ENCODE results near the gene CFAP210.

Gene CFAP210

GRCh38 chr2:169694113-169694893 lies at the start of gene CFAP210, which contains the start of gene PHOSPHO2:
Gene CFAP210, minus strand, starts transcription at chr2:169694405. Its CDS starts 78 bp downstream, at chr2:169694327.
Gene PHOSPHO2, plus strand, starts transcription at chr2:169694469. Its CDS starts 6,503 bp downstream, at chr2:169700972.
- peak; percentile 99 for DNase-seq

DNA sequence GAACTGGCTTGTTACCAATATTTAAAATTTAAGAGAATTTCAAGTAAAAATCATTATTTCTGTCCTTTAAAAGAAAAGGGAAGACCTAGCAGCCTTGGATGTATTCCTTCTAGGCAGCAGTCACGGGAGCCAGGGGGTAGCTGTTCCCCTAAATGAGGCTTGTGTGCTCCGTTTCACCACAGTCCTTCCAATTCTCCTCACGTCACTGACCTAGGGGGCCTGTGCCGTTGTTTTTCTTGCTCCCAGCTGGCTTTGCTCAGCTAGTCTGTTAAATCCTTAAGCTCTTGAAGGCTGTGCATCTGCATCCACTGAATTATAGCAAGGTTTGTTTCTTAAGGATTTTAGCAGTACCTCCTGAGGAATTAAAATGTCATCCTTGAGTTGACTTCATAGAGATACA lies 49.3 kb upstream of the CFAP210 start:
- DNase-seq, result no peak

DNA sequence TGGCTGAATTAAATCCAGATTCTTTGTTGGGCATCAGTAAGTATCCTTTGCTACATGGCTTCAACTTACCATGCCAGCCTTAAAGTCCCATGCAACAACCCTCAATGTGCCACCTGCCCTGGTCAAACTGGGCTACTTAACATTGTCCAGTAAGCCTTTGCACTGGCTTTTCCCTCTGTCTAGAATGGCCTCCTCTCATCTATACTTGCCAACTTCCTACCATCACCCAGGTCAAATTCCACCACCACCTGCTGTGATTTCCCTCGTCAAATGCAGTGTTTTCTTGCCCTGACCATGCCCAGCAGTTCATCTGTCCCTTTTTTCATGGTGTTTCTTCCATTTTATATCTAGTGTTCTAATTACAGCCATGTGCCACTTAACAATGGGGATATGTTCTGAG lies 45.1 kb upstream of the CFAP210 start:
- DNase-seq, result no peak

- DNase-seq, result no peak
Observed at GRCh38 chr2:169738566-169739229, 44.5 kb upstream of the CFAP210 start.

DNA sequence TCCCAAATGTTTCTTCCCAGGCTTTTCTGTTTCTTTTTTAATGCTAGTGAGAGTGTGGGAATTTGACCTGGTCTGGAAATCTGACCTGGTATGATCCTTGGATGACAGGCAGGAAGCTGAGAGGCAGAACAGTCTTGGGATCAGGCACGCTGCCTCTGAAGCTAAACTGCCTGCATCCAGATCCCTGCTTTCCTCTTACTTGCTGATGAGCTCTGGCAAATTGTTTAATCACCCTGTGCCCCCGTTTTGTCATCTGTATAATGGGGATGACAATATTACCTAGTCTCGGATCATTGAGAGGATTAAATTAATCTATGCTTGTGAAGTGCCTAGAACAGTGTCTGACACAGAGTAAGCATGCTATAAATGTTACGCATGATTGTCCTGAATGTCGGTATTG lies 42.7 kb upstream of the CFAP210 start:
- no peak for DNase-seq

DNA sequence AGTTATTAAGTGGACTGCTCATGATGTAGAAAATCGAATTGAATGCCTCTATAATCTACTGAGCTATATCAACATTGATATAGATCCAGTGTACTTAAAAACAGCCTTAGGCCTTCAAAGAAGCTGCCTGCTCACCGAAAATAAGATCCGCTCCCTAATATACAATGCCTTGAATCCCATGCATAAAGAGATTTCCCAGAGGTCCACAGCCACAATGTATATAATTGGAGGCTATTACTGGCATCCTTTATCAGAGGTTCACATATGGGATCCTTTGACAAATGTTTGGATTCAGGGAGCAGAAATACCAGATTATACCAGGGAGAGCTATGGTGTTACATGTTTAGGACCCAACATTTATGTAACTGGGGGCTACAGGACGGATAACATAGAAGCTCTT lies 41.4 kb upstream of the CFAP210 start:
- DNase-seq, result no peak

DNA sequence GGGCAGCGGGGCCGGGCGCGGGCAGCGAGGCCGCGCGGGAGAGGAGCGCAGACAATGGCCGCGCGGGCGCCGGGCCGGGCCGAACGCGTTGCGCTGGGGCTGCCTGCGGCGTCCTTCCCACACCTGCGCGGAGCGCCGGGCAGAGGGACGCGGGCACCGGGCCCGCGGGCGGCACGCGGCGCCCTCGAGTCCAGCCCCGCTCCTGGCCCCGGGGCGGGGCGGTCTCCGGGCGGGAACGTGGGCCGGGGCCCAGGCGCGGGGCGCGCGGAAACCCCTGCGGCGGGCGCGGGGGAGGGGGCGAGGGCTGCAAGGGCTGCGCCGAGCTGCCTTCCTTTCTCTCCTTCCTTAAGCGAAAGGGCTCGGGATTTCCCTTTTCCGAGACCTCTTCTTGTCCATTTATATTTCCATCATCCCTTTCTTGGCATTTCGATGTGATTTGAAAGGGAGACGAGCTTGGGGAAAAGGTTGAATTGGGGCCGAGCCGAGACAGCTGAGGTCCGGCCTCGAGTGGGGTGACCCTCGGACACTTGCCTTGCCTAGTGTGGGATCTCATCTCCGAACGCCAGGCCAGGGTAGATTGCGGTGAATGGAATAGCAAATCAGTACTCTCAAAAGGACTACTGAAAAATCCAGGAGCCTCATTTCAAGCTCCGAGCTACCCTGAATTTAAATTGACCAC lies 40.1 kb upstream of the CFAP210 start:
- peak; percentile 28 for DNase-seq

- peak; percentile 13 for DNase-seq
Observed at GRCh38 chr2:169732583-169733358, 38.6 kb upstream of the CFAP210 start.

DNA sequence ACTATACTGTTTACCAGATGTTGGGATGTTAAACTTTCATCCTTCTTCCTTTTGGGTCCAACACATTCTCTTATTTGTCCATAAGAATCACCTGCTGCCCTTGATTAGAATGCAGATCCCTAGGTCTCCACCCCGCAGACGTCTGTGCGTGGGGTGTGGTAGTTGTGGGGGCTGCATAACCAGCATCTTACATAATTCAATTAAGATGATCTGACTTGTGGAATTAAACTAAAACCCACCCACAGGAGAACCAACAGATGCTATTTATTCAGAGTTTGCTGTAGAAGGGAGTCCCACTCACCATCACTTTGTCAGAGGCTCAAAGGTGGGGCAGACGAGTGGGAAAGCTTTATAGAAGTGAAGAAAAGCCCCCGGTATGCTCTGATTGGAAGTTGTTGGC lies 37.9 kb upstream of the CFAP210 start:
- no peak for DNase-seq

- DNase-seq, result no peak
Observed at GRCh38 chr2:169729274-169729605, 35.0 kb upstream of the CFAP210 start.

DNA sequence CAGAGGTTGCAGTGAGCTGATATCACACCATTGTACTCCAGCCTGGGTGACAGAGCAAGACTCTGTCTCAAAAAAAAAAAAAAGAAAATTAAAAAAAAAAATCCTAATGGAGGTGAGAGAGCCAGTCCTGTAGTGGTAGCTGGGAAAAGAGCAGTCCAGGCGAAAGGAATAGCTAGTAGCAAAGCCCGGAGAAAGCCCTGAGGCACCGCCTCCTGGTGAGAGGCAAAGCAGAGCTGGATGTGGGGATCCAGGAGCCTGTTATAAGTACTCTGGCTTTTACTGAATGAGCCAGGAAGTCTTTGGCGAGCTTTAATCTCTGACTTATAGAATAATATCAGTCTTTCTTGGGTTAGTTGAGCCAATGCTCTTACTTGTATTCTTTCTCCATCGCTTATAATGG lies 32.9 kb upstream of the CFAP210 start:
- DNase-seq, result no peak

DNA sequence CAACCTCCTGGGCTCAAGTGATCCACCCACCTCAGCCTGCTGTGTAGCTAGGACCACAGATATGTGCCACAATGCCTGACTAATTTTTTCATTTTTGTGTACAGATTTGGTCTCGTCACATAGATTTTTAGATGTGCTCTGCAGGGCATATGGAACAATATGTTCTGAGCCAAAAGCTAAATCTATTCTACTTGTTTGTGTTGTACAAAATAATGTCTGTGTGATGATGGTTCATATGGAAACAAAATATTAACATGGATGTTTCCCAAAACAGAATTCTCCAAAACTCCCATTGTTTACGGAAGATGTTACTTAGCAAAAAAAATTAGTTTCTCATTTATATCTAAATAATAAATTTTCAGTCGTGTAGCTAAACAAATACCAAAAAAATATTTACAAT lies 26.8 kb upstream of the CFAP210 start:
- DNase-seq, result no peak

DNA sequence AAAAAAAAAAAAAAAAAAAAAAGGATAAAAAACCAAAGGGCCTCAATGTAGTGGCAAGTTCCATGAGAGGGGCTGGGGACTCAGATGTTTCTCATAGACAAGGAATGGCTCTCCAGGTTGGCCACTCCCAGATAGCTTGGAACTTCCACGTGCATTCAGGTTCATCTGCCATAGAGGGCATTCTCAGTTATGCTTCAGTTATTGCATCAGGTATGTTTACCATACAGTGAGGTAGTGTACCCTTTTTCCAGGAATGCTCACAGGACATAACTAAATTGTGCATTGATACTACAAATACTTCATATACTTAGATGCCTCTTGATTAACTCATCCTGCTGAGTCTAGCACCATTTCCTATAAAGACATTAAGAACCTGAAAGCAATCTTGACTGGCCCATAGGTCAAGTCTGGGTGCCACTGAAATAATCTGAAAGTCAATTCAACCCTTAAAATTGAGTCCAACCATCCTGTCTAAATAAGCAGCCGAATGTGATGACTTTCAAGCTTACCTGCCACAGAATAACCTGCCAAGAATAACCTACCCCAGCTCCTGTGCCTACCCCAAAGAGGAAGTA lies 24.8 kb upstream of the CFAP210 start:
- no peak for DNase-seq

GRCh38 chr2:169717691-169718063 lies 23.5 kb upstream of the CFAP210 start:
- DNase-seq, result no peak

DNA sequence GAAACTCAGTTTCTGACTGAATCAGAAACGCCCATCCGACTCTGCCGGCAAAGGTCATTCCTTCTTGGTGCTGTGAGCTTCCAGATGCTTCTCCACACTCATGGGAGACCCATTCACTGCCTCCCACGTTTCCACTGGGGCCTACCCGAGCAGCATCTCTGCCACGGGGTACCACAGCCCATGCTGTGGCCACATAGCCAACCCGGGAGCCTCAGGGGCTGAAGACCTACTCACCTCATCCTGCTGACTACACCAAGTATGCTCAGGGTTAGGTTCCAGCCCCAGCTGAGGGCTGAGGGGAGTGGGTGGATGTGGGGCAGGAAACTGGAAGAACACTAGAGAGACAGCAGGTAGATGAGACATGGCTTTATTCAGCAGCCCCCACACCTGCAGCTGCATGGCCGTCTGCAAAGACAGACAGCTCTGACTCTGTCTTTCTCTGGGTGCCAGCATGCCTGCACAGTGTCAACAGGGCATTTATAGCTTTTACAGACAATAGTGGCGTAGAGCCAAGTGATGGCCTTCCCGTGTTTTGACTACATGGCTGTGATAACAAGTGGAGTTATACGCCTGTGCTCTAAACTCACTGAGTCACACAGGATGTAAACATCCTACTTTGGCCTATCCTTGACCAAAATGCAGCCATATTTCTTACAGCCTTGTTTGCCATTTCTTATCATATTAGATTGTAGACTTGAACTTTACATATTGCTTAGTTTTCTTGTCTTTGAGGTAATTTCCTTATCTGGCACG lies 22.9 kb upstream of the CFAP210 start:
- no peak for DNase-seq

DNA sequence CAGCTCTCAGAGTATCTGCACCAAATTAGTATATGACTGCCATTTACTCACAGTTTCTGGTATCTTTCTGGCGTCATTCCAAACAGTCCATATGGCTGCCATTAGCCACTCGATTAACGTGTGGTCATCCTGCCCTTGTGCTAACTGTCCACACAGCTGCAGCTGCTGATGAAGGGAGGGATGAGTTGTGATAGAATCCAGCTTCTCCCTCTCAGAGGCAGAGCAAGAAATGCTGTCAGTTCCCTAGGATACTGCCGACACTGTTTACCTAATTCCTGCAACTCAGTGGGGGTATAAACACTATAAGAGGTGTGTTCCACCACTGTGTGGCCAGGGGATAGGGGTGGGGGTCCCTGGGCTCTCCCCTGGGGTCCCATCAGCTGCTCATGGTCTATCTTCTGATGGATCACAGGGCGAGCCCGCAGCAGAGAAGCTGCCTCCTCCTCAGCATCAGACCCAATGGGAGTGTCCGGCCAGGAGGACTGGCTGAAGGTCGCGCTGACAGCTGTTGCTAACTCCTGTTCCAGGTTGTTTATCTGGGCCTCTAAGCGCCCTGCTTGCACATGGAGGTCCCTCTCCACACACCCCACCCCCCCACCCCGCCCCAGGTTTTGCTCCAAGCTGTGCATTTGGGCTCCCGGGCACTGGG lies 22.2 kb upstream of the CFAP210 start:
- DNase-seq, result no peak

DNA sequence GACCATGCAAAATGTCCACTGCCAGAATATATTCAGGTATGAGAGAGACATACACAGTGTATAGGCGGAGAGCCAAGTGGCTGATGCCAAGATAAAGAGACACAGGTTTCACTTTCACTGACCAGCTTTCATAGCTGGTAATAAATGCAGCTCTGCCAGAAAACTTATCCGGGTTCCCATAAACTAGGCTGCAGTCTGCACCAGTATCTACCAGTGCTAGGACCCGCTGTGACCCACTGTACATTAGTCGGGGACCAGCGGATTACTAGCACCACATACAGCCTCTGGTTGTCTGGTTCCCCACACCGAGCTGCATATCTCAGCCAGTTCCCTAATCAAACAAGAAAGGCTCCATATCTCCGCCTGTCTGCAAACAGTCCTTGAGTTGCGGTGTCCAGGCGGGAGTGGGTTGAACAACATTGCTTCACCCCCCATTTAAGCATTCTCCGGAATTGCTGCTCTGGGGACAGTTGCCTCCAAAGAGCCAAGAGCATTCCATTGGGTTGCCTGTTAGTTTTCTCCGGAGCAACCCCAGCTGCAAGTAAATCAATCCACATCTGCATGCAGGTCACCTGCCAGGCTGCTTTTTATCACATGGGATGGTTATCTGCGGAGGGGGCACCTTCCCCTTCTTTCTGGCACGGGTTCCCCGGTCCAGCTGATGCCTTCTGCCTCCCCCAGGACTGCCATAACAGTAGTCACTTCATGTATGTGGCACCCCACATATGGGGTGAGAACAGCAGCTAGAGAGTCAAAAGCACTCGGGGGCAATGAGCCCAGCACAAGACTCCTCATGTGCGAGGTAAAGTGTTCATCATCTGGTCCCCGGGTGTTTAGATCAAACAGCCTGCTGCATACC lies 21.4 kb upstream of the CFAP210 start:
- DNase-seq, result no peak

- DNase-seq, result no peak
Observed at GRCh38 chr2:169714699-169715098, 20.5 kb upstream of the CFAP210 start.

DNA sequence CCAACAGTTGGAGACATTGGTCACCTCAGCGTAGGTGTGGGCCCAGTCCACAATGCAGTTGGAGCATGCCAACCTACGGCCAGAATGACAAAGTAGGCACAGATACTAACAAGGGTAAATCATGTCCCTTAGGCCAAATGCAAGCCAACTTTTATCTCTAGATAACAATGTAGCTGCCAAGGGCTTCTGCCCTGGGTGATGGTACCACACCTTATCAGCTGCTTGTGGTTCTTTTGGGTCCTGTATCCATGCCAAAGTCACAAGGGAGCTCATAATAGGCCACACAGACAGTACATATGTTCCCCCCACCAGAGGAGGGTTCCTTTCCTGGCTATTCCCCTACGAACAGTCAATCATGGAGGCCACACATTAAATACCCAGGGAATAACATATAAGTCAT lies 19.1 kb upstream of the CFAP210 start:
- no peak for DNase-seq

- DNase-seq, result no peak
Observed at GRCh38 chr2:169712791-169713227, 18.6 kb upstream of the CFAP210 start.

Data from activated CD4-positive, alpha-beta T cell treated with anti-CD3 and anti-CD28 coated beads, Interleukin-10, Interleukin-2, amounts not matched to agents 100 ng/mL and 50 ng/mL, durations not matched to agents 16 hours and 8 hours (primary cell).